RPMI8226 (cell line): Measurements from ENCODE around the gene CDH22.

Experiments
- DNase-seq: peaks from one replicate; pipeline ENCODE4 v3.0.0-alpha.2; 2015

Gene CDH22

GRCh38 chr20:46133886-46134654 is 174.2 kb downstream of the CDH22 start:
- no peak for DNase-seq

DNA sequence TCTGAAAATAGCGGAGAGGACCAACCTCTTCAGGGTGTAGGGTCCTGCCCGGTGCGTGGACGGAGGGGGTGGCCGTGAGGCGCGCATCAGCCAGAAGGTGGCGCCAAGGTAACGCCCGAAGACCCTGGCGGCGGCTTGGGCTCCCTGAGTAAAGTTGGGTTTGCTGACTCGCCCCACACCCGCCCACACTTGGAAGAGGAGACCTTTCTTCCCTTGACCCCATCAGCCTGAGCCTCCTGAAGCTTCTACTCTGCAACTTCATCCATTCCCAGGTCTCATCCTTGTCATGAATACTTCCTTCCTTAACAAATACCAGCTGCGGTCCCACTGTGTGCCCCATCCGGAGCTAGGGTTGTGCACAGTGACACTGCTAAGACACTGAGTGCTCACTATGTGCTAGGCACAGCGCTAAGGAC is 175.6 kb downstream of the CDH22 start:
- peak; percentile 78 for DNase-seq

DNA sequence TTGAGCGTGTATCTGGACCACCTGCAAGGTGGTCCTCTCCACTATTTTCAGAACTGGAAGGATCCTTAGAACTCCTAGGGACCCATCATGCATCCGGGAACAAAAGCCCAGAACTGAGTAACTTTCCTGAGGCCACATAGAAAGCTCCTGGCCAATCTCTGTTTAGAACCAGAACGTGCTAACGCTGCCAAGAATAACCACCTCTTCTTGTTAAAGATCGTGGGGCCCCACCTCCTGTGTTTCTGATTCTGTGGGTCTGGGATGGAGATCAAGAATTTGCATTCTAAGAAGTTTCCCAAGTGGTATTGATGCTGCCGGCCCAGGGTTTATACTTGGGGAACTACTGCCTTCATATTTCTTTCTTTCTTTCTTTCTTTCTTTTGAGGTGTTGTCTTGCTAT is 176.9 kb downstream of the CDH22 start:
- no peak for DNase-seq

DNA sequence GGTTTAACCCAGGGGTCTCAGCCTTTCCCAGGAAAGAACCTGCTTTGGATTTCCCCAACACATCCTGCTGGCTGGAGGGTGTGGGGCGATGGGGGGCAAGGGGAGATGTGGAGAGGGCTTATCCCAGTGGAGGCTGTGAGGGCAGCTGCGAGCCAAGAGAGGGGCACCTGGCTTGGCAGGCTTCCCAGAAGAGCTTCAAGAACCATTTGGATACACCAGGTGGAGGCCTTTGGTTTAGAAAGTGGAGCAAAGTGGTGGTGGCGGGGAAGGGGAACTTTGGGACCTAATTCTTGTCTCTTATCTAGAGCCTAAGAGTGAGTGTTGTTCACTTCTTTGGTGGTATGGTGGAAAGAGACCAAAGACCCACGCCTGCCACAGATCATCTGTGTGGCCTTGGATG is 177.8 kb downstream of the CDH22 start:
- DNase-seq, result peak; percentile 72

DNA sequence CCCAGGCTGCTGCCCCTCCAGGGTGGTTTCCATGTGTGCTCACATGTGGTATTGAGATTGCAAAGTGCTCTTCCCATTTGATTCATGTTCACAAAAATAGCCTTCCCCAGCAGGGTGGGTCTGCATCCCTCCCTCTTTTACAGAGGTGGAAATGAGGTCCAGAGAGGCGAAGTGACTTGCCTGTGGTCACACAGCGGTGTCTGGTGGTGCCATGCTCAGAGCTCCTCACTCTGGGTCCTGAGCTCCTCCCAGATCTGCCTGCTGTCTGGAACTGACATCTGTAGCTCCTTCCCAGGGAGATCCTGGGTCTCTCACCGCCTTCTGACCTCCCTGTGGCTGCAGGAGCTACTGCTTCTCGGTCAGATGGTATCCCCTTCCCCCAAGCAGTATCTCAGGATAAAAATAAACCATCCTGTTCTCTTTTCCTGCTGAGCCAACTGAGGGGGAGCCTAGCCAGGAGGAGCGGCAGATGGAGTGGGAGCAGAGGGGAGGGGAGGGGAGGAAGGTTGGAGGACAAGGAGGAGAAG is 178.3 kb downstream of the CDH22 start:
- DNase-seq, result no peak

GRCh38 chr20:46128310-46129151 is 179.8 kb downstream of the CDH22 start:
- no peak for DNase-seq

GRCh38 chr20:46127396-46128010 is 180.8 kb downstream of the CDH22 start:
- no peak for DNase-seq

DNA sequence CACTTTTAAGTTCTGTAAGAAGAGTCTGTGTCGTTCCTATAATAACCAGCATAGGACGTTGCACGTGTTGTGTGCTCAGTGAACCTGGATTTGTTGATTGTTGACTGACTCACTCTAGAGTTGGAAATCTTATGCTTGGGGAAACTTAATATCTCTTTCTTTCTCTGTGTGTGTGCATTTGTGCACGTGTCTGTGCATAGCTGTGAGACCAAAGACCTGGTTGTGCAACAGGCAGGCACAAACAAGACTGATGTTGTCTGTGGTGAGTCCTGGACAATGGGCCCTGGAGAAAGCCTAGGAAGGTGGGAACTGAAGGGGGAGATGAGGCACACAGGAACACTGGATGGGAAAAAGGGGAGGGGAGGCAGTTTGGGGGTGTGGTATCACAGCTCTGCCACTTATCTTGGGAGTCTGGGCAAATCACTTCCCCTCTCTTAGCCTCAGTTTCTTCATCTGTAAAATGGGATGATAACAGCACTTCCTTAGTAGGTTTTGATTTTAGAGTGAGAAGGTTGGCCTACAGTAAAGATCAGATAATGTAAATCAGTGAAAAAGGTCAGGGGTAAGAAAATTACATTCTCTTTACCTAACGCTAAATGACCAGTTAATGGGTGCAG is 181.8 kb downstream of the CDH22 start:
- no peak for DNase-seq
